ENCODE results near the gene RPL39. TPM values are rescaled to one million over a fixed set of nuclear protein-coding genes. Genes with fewer than 3 reads are reported as not detected.

The RPL39 gene
- total RNA-seq, 1 experiment from 2014 or later, result 1,551 TPM

DNA sequence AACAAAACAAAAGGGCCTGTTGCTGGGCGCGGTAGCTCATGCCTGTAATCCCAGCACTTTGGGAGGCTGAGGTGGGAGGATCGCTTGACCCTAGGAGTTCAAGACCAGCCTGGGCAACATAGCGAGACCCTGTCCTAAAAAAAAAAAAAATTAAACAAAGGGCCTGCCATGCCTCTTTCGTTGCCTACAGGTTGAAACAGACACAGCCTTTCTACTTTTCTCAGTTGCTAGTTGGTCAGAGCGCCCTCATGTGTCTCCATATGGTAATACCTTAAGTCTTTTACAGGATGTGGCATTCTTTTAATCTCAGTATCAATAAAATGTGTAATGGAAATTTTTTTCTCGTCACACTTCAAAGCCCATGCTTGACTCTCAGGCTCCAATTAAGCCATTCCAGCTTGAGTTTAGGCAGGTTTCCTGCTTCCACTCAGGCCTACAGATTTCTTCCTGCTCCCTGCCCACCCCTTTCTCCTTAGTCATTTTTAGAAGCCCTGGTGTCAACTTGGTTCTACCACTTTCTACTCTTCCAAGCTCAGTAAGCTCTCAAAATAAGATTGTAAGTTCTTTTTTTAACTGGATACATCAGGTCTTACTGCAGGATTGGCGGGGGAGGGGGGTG is 37.7 kb downstream of the RPL39 start:
- POLR2A ChIA-PET, result no interaction called here
- Mint-ChIP-seq H3K4me1 (peaks cover 33% of the 10 kb centered on the region), H3K36me3 (no peaks in the 10 kb centered on the region), H3K4me3 (no peak overlapping the region), H3K9me3 (no peaks in the 10 kb centered on the region), H3K27ac (no peak overlapping the region), H3K27me3 (ENCODE audit: low read depth) (no peaks in the 10 kb centered on the region; the same call in 1 of the 2 replicates)
- DNase-seq (ENCODE audit: low spot score), result peak; percentile 12
- CTCF ChIA-PET, result interaction anchor here (1.0 to 1.9 kb wide), 3 partner anchors 25 to 241 kb away, joined by 4 to 7 read pairs (median 4); partner anchors contain the start of gene SEPTIN6
- ATAC-seq, result no peak
- TF ChIP-seq, protein P1, sequence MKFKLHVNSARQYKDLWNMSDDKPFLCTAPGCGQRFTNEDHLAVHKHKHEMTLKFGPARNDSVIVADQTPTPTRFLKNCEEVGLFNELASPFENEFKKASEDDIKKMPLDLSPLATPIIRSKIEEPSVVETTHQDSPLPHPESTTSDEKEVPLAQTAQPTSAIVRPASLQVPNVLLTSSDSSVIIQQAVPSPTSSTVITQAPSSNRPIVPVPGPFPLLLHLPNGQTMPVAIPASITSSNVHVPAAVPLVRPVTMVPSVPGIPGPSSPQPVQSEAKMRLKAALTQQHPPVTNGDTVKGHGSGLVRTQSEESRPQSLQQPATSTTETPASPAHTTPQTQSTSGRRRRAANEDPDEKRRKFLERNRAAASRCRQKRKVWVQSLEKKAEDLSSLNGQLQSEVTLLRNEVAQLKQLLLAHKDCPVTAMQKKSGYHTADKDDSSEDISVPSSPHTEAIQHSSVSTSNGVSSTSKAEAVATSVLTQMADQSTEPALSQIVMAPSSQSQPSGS (CRISPR knock-in tag; IDR thresholded peaks at IDR 0.05; ENCODE audit: borderline replicate concordance, low read depth), result no peak
- TF ChIP-seq GTF2I (CRISPR knock-in tag; conservative IDR thresholded peaks at IDR 0.05) (0 out of 2 replicates have a peak, but pooled peaks have one; percentile 55), ZNF121 (CRISPR knock-in tag; IDR thresholded peaks at IDR 0.05) (peak; percentile 87)
- TF ChIP-seq, protein P2, sequence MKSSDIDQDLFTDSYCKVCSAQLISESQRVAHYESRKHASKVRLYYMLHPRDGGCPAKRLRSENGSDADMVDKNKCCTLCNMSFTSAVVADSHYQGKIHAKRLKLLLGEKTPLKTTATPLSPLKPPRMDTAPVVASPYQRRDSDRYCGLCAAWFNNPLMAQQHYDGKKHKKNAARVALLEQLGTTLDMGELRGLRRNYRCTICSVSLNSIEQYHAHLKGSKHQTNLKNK (CRISPR knock-in tag; IDR thresholded peaks at IDR 0.05), result no peak

DNA sequence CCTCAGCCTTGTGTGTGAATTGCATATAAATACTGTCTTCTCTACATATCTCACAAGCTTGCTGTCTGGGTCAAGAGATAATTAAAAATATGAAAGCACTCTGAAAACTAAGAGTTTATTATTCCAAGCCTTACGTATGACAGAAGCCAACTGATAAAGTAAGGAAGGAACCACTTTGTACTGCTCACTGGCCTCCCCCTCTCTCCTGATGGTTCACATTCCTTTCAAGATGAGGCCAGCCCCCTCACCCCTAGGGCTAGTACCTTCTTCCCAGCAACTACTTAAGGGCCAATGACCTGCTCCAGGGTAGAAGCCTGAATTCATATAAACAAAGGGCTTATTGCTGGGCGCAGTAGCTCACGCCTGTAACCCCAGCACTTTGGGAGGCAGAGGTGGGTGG is 38.4 kb downstream of the RPL39 start:
- Mint-ChIP-seq H3K4me3 (no peak overlapping the region), H3K27me3 (ENCODE audit: low read depth) (no peaks in the 10 kb centered on the region; the same call in 1 of the 2 replicates), H3K9me3 (no peaks in the 10 kb centered on the region), H3K36me3 (no peaks in the 10 kb centered on the region), H3K4me1 (peaks cover 33% of the 10 kb centered on the region), H3K27ac (peak overlapping the region; percentile 36; the same call in 1 of the 2 replicates)
- ChIA-PET POLR2A (no interaction called here), CTCF (interaction anchor here (0.9 to 1.1 kb wide), 3 partner anchors 9 to 241 kb away, joined by 3 to 7 read pairs (median 4); no protein-coding TSS in a partner anchor)
- peak; percentile 45 for ATAC-seq
- peak; percentile 16 for DNase-seq (ENCODE audit: low spot score)
- no peak for TF ChIP-seq ETV6 (CRISPR knock-in tag; IDR thresholded peaks at IDR 0.05)
- TF ChIP-seq, protein P3, sequence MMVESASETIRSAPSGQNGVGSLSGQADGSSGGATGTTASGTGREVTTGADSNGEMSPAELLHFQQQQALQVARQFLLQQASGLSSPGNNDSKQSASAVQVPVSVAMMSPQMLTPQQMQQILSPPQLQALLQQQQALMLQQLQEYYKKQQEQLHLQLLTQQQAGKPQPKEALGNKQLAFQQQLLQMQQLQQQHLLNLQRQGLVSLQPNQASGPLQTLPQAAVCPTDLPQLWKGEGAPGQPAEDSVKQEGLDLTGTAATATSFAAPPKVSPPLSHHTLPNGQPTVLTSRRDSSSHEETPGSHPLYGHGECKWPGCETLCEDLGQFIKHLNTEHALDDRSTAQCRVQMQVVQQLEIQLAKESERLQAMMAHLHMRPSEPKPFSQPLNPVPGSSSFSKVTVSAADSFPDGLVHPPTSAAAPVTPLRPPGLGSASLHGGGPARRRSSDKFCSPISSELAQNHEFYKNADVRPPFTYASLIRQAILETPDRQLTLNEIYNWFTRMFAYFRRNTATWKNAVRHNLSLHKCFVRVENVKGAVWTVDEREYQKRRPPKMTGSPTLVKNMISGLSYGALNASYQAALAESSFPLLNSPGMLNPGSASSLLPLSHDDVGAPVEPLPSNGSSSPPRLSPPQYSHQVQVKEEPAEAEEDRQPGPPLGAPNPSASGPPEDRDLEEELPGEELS (CRISPR knock-in tag; IDR thresholded peaks at IDR 0.05), result no peak
- TF ChIP-seq SMAD4 (CRISPR knock-in tag; IDR thresholded peaks at IDR 0.05), result no peak
- TF ChIP-seq OVOL2 (CRISPR knock-in tag; IDR thresholded peaks at IDR 0.05; ENCODE audit: borderline replicate concordance), result no peak
- no peak for TF ChIP-seq CREM (CRISPR knock-in tag; IDR thresholded peaks at IDR 0.05)
- no peak for TF ChIP-seq FOXP1 (CRISPR knock-in tag; IDR thresholded peaks at IDR 0.05; ENCODE audit: borderline replicate concordance)
- TF ChIP-seq, protein P4, sequence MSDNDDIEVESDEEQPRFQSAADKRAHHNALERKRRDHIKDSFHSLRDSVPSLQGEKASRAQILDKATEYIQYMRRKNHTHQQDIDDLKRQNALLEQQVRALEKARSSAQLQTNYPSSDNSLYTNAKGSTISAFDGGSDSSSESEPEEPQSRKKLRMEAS (CRISPR knock-in tag; IDR thresholded peaks at IDR 0.05), result no peak
- no peak for TF ChIP-seq NFYB (CRISPR knock-in tag; conservative IDR thresholded peaks at IDR 0.05; ENCODE audit: low read depth)
- TF ChIP-seq, protein P5, sequence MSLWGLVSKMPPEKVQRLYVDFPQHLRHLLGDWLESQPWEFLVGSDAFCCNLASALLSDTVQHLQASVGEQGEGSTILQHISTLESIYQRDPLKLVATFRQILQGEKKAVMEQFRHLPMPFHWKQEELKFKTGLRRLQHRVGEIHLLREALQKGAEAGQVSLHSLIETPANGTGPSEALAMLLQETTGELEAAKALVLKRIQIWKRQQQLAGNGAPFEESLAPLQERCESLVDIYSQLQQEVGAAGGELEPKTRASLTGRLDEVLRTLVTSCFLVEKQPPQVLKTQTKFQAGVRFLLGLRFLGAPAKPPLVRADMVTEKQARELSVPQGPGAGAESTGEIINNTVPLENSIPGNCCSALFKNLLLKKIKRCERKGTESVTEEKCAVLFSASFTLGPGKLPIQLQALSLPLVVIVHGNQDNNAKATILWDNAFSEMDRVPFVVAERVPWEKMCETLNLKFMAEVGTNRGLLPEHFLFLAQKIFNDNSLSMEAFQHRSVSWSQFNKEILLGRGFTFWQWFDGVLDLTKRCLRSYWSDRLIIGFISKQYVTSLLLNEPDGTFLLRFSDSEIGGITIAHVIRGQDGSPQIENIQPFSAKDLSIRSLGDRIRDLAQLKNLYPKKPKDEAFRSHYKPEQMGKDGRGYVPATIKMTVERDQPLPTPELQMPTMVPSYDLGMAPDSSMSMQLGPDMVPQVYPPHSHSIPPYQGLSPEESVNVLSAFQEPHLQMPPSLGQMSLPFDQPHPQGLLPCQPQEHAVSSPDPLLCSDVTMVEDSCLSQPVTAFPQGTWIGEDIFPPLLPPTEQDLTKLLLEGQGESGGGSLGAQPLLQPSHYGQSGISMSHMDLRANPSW (CRISPR knock-in tag; conservative IDR thresholded peaks at IDR 0.05; ENCODE audit: low read depth), result no peak
- TF ChIP-seq, protein P6, sequence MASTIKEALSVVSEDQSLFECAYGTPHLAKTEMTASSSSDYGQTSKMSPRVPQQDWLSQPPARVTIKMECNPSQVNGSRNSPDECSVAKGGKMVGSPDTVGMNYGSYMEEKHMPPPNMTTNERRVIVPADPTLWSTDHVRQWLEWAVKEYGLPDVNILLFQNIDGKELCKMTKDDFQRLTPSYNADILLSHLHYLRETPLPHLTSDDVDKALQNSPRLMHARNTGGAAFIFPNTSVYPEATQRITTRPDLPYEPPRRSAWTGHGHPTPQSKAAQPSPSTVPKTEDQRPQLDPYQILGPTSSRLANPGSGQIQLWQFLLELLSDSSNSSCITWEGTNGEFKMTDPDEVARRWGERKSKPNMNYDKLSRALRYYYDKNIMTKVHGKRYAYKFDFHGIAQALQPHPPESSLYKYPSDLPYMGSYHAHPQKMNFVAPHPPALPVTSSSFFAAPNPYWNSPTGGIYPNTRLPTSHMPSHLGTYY (CRISPR knock-in tag; IDR thresholded peaks at IDR 0.05), result no peak
- TF ChIP-seq, protein P7, sequence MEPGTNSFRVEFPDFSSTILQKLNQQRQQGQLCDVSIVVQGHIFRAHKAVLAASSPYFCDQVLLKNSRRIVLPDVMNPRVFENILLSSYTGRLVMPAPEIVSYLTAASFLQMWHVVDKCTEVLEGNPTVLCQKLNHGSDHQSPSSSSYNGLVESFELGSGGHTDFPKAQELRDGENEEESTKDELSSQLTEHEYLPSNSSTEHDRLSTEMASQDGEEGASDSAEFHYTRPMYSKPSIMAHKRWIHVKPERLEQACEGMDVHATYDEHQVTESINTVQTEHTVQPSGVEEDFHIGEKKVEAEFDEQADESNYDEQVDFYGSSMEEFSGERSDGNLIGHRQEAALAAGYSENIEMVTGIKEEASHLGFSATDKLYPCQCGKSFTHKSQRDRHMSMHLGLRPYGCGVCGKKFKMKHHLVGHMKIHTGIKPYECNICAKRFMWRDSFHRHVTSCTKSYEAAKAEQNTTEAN (CRISPR knock-in tag; IDR thresholded peaks at IDR 0.05), result no peak
- TF ChIP-seq, protein P8, sequence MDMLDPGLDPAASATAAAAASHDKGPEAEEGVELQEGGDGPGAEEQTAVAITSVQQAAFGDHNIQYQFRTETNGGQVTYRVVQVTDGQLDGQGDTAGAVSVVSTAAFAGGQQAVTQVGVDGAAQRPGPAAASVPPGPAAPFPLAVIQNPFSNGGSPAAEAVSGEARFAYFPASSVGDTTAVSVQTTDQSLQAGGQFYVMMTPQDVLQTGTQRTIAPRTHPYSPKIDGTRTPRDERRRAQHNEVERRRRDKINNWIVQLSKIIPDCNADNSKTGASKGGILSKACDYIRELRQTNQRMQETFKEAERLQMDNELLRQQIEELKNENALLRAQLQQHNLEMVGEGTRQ (CRISPR knock-in tag; IDR thresholded peaks at IDR 0.05), result no peak
- TF ChIP-seq, protein P9, sequence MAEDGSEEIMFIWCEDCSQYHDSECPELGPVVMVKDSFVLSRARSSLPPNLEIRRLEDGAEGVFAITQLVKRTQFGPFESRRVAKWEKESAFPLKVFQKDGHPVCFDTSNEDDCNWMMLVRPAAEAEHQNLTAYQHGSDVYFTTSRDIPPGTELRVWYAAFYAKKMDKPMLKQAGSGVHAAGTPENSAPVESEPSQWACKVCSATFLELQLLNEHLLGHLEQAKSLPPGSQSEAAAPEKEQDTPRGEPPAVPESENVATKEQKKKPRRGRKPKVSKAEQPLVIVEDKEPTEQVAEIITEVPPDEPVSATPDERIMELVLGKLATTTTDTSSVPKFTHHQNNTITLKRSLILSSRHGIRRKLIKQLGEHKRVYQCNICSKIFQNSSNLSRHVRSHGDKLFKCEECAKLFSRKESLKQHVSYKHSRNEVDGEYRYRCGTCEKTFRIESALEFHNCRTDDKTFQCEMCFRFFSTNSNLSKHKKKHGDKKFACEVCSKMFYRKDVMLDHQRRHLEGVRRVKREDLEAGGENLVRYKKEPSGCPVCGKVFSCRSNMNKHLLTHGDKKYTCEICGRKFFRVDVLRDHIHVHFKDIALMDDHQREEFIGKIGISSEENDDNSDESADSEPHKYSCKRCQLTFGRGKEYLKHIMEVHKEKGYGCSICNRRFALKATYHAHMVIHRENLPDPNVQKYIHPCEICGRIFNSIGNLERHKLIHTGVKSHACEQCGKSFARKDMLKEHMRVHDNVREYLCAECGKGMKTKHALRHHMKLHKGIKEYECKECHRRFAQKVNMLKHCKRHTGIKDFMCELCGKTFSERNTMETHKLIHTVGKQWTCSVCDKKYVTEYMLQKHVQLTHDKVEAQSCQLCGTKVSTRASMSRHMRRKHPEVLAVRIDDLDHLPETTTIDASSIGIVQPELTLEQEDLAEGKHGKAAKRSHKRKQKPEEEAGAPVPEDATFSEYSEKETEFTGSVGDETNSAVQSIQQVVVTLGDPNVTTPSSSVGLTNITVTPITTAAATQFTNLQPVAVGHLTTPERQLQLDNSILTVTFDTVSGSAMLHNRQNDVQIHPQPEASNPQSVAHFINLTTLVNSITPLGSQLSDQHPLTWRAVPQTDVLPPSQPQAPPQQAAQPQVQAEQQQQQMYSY (CRISPR knock-in tag; IDR thresholded peaks at IDR 0.05), result no peak
- no peak for TF ChIP-seq RELA (CRISPR knock-in tag; IDR thresholded peaks at IDR 0.05; ENCODE audit: borderline replicate concordance)
- TF ChIP-seq, protein P10, sequence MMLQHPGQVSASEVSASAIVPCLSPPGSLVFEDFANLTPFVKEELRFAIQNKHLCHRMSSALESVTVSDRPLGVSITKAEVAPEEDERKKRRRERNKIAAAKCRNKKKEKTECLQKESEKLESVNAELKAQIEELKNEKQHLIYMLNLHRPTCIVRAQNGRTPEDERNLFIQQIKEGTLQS (CRISPR knock-in tag; conservative IDR thresholded peaks at IDR 0.05), result no peak
